WTC11 (cell line): ENCODE results near the gene TMEM106A.

Experiments
- CTCF ChIP-seq: fragments of 200-600 bp; IDR thresholded peaks from 2 replicates; pipeline ENCODE4 v1.8.0; 2022; ENCODE audit warnings: antibody characterized with exemption
- ELF4 ChIP-seq: sonication (generic); formaldehyde crosslinking; IDR thresholded peaks from 2 replicates; pipeline ENCODE4 v1.8.1; 2022; ENCODE audit warnings: low read depth, mild to moderate bottlenecking, moderate library complexity, missing genetic modification reagents
- ETV6 ChIP-seq: sonication (generic); formaldehyde crosslinking; IDR thresholded peaks from 2 replicates; pipeline ENCODE4 v1.8.1; 2022; ENCODE audit warnings: mild to moderate bottlenecking, missing genetic modification reagents
- FOXJ3 ChIP-seq: sonication (generic); formaldehyde crosslinking; IDR thresholded peaks from 2 replicates; pipeline ENCODE4 v1.9.0; 2021; ENCODE audit warnings: missing genetic modification reagents, mild to moderate bottlenecking, borderline replicate concordance
- FOXK1 ChIP-seq: sonication (generic); formaldehyde crosslinking; IDR thresholded peaks from 2 replicates; pipeline ENCODE4 v1.8.0; 2022; ENCODE audit warnings: mild to moderate bottlenecking, moderate library complexity, missing genetic modification reagents
- TCF7 ChIP-seq: sonication (generic); formaldehyde crosslinking; IDR thresholded peaks from 2 replicates; pipeline ENCODE4 v1.8.0; 2022; ENCODE audit warnings: mild to moderate bottlenecking, low read depth, missing genetic modification reagents, moderate library complexity
- TEAD4 ChIP-seq: sonication (generic); formaldehyde crosslinking; IDR thresholded peaks from 2 replicates; pipeline ENCODE4 v1.8.0; 2022; ENCODE audit warnings: mild to moderate bottlenecking, missing genetic modification reagents
- ZNF317 ChIP-seq: sonication (generic); formaldehyde crosslinking; IDR thresholded peaks from 2 replicates; pipeline ENCODE4 v1.8.1; 2023; ENCODE audit warnings: low read depth, mild to moderate bottlenecking, moderate library complexity, missing genetic modification reagents, borderline replicate concordance

GRCh38 chr17:43170140-43170765, 41.4 kb upstream of the TMEM106A start:
- TF ChIP-seq FOXK1 (CRISPR knock-in tag) = no peak
- TF ChIP-seq TCF7 (CRISPR knock-in tag) = no peak
- no peak for TF ChIP-seq CTCF
- no peak for TF ChIP-seq ELF4 (CRISPR knock-in tag)
- TF ChIP-seq FOXJ3 (CRISPR knock-in tag) = no peak
- TF ChIP-seq TEAD4 (CRISPR knock-in tag) = no peak
- TF ChIP-seq ETV6 (CRISPR knock-in tag) = no peak
- TF ChIP-seq ZNF317 (CRISPR knock-in tag) = no peak
